ENCODE data around the gene RAB9A.
"Not testable (repeated sequence)": the region's sequence is repeated elsewhere in the genome, so short reads cannot be mapped to it uniquely, and the experiment has no call there.

The RAB9A gene

DNA sequence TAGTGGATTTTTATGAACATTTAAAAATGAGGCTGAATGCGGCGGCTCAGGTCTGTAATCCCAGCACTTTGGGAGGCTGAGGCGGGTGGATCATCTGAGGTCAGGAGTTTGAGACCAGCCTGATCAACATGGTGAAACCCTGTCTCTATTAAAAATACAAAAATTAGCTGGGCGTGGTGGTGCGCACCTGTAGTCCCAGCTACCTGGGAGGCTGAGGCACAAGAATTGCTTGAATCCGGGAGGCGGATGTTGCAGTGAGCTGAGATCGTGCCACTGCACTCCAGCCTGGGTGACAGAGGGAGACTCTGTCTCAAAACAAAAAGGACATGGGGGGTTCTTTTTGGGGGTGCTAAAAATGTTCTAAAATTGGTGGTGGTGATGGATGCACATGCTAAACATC lies 19.2 kb upstream of the RAB9A start:
- not testable (repeated sequence) for DNase-seq (ENCODE audit: low read depth in 2 of 2)

- no peak for DNase-seq (ENCODE audit: low read depth in 2 of 2)
Observed at GRCh38 chrX:13670197-13670596, 18.7 kb upstream of the RAB9A start.

DNA sequence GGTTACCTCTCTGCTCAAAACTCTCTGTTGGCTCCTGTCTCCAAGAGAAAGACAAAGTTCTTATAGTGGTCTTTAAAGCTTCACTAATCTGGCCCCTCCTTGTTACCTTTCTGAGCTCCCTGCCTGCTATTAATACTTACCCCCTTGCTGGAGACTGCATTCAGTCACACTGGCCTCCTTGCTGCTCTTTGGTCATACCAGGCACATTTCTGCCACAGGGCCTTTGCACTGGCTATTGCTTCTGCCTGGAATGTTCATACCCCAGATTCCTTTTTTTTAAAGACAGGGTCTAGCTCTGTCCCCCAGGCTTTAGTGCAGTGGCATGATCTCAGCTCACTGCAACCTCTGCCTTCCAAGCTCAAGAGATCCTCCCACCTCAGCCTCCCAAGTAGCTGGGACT lies 15.9 kb upstream of the RAB9A start:
- DNase-seq (ENCODE audit: low read depth in 2 of 2), result no peak

- no peak for DNase-seq (ENCODE audit: low read depth in 2 of 2)
Observed at GRCh38 chrX:13676885-13677284, 12.0 kb upstream of the RAB9A start.

- DNase-seq (ENCODE audit: low read depth in 2 of 2), result not testable (repeated sequence)
Observed at GRCh38 chrX:13679700-13680099, 9.2 kb upstream of the RAB9A start.

GRCh38 chrX:13681595-13681994 lies 7.3 kb upstream of the RAB9A start:
- DNase-seq (ENCODE audit: low read depth in 2 of 2), result no peak

DNA sequence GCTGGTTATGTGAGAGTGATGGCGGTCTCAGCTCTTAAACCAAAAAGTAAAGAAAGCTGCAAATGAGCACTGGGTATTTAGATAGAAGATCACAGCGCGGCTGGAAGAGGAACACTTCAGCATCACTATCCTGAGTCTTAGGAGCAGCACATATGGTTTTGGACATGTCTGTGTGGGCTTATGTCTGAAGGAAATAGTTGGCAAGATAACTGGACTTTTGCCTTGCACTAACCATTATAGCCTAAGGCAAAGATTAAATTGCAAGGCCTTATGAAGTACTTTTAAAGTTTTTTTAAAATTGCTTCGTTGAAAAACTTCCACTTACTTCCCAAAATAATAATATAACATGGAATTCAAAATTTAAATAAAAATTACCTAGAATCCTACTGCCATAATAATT lies 4.6 kb upstream of the RAB9A start:
- no peak for DNase-seq (ENCODE audit: low read depth in 2 of 2)

- no peak for DNase-seq (ENCODE audit: low read depth in 2 of 2)
Observed at GRCh38 chrX:13685126-13685763, 3.7 kb upstream of the RAB9A start.

DNA sequence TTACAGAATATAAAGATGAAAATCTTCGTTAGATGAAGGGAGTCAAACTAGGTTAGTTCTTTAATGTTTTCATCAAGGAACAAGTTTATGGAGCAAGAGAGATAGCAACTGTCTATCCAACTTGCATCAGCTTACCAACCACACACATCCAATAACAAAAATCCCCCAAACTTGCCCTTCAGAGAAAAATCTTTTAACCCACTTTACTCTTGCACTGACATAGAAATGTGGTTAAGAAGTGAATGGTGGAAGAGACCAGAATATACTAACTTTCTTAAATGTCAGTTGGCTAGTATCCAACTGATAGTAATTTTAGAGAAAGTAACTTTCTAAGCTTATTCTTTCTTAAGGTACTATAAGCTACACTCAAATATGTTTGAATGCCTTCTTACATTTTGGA lies 1.7 kb upstream of the RAB9A start:
- no peak for DNase-seq (ENCODE audit: low read depth in 2 of 2)

DNA sequence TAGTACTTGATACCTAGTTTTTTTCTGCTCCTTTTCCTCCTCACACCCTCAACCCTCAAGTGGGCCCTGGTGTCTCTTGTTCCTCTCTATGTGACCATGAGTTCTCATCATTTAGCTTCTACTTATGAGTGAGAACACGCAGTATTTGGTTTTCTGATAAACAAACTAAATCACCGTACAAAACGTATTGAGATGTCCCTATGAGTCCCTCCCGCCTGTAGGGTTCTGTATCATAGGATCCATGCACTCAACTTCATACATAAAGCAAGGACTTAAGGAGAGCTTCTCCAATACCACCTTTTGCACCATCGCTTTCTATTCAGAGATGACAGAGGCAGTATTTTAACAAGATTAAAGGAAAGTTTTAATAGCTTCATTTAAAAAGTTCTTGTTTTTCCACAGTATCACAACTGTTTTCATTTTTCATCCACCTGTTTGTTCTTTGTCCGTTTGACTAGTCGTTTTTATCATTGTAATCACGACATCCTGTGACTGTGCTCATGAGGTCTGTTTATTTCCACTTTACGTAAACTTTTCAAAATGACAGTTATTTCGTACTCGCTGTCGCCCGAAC lies 457 bp upstream of the RAB9A start:
- no peak for DNase-seq (ENCODE audit: low read depth in 2 of 2)

- no peak for DNase-seq (ENCODE audit: low read depth in 2 of 2)
Observed at GRCh38 chrX:13689741-13690211, 848 bp downstream of the RAB9A start.

DNA sequence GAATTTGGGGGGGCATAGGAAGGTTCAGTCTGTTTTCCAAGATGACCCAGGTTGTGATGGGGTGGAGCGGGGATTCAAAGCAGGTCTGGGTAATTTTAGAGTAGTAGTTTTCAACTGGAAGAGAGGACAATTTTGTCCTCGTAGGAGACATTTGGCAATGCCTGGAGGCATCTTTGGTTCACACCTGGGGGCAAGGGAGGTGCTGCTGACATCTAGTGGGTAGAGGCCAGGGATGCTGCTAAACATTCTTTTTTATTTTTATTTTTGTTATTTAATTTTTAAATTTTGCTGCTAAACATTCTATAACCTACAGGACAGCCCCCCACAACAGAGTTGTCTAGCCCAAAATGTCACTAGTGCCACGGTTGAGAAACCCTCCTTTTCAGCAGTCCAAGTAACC lies 1.9 kb downstream of the RAB9A start:
- no peak for DNase-seq (ENCODE audit: low read depth in 2 of 2)

- DNase-seq (ENCODE audit: low read depth in 2 of 2), result no peak
Observed at GRCh38 chrX:13691841-13692371, 3.0 kb downstream of the RAB9A start.

GRCh38 chrX:13692771-13693231 lies 3.9 kb downstream of the RAB9A start:
- no peak for DNase-seq (ENCODE audit: low read depth in 2 of 2)

DNA sequence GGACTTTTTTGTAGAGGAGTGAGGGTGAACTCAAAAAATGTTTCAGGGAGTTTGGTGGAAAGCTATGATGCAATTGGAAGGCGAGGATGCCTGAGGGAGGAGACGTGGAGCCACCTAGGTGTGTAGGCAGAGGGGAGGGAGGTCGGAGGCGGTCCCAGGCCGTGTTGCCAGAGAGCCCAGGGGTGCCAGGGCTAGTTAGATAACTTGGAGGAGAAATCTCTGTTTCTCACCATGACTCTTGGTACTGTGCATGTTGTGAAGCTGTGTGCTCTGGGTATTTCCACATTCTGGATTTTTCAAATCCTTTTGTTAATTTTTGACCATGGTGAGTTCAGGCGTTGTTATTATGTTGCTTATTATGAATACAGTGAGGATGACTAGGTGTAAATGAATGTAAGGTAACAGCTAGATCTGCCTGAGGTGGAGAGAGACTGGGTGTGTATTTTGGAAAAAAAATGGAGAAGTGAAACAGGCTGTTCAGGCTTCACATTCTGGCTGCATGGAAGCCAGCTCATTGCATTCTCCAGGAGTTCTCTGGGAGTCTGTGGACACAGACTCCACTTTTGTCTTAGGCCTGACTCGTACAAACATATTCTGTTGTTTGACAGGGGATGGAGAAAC lies 4.5 kb downstream of the RAB9A start:
- no peak for DNase-seq (ENCODE audit: low read depth in 2 of 2)

DNA sequence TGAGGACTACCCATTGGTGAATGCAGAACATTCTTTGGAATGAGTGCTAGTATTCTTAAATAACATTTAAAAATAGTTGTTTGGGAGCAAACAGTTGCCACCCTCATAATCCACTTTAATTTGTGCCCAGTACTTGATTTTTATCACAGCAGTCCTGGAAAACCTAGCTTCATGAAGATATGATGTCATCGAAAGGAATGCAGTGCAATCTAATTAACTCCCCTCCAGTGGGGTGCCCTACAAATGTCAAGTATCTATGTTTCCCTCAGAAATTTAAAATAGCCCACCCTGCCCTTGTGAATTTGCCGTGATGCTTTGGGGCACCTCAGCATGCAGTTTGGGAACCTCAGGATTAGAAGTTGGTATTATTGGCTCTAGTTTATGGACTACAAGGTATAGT lies 5.4 kb downstream of the RAB9A start:
- no peak for DNase-seq (ENCODE audit: low read depth in 2 of 2)

DNA sequence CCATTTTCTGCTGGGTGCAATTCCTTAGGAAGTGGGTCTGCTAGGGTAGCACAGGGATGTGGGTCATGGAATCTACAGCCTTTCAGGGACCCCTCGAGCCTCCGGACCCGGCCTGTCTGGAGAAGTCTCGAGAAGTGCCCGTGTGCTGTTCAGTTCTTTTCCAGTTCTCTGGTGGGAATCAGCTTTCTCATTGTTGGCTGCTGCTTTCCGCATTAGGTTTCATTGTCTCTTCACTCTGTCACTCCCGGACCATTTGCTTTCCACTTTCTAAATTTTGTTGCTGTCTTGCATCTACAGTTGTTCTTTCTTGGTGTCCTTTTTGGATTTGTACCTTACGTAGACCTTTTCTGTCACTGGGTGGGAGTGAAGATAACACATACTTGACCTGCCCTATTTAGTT lies 6.1 kb downstream of the RAB9A start:
- DNase-seq (ENCODE audit: low read depth in 2 of 2), result no peak

DNA sequence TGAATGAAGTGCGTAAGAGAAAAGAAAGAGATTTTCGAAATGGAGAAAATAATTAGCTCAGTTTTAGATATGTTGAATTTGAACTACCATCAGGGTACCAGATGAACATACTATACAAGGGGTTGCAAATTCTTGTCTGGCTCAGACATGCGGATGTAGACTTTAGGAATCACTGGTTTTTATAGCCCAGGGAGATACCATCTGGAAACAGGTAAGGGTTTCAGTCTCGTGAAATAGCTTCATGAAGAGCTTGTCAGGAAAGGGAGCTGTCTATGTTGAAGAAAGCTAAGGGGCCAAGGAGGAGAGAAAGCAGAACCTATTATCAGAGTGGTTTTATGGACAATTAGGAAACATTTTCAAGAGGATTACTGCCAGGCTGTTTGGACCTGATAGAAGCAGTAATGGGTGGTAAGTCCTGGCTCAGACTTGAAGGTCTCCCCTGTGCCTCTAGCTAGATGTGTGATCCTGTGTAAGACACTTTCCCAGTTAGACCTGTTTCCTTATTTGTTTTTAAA lies 6.7 kb downstream of the RAB9A start:
- DNase-seq (ENCODE audit: low read depth in 2 of 2), result no peak

DNA sequence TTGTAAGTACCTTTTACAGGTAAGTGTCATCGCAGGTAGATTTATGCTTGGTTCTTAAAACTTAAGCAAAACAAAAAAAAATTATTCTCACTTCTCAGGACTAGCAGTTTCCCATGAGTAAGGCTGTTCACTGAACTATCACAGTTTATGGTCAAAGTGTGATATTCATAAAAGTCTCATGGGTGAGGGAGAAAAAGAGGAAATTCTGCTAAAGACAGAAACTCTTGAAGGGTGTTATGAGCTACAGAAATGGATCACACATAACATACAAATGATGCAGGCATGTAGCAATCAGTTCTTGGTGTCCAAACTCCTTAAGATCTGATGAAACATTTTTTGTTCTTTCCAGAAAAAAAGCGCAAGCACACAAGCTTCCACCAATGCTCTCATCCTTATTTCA lies 8.5 kb downstream of the RAB9A start:
- no peak for DNase-seq (ENCODE audit: low read depth in 2 of 2)

GRCh38 chrX:13697976-13698375 lies 9.0 kb downstream of the RAB9A start:
- no peak for DNase-seq (ENCODE audit: low read depth in 2 of 2)

- DNase-seq (ENCODE audit: low read depth in 2 of 2), result no peak
Observed at GRCh38 chrX:13698432-13698831, 9.5 kb downstream of the RAB9A start.

DNA sequence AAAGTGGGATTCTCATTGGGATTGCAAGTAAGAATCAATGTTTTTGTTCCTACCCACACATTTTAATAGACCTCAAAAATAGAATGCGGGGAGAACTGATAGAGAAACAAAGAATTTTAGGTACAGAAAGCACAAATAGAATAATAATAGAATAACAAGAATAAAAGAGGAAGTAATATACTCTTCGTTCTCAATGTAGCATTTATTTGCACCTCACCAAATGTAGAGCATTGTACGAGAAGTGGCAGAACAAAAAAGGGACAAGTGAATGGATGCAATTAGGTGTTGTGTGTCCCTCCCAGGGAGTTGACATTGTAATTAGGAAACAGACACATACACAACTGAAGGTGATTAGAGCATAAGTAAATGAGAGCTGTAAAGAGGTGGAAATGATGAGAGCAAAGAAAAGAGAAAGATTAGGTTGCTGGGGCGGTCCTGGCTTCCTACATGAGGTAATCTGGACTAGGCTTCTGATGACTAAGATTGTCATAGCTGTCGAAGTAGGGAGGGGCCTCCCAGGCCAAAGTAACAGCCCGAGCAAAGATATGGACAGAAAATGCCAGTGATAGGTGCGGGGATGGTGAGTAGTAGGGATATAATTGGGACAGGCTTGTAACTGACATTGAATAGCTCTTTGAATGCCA lies 10.4 kb downstream of the RAB9A start:
- DNase-seq (ENCODE audit: low read depth in 2 of 2), result no peak
